ENCODE data around the gene S100A5. TPM values are rescaled to one million over a fixed set of nuclear protein-coding genes. Genes with fewer than 3 reads are reported as not detected.

Gene S100A5
- total RNA-seq, 2 donors from 2014 or later = not detected

- DNase-seq (ENCODE audit: low spot score) = peak; percentile 87
- intact Hi-C loops (cut with DNase I) = loop anchor here in 1 of 2 donors (5.0 kb wide), 1 partner anchor 138 kb away; no protein-coding TSS in a partner anchor
These were observed 50.3 kb downstream of the S100A5 start for GRCh38 chr1:153490272-153491051.

- intact Hi-C loops (cut with DNase I) = no loop called here
- DNase-seq (ENCODE audit: low spot score) = no peak
These were observed 52.0 kb downstream of the S100A5 start for GRCh38 chr1:153488731-153489130.

- intact Hi-C loops (cut with DNase I) = no loop called here
- DNase-seq (ENCODE audit: low spot score) = no peak
These were observed 53.0 kb downstream of the S100A5 start for GRCh38 chr1:153487707-153488106.

Other genes starting within 250 kb of the S100A5 start
- gene PGLYRP3, start 228.0 kb downstream of the S100A5 start, total RNA-seq = not detected
- gene PGLYRP4, start 192.1 kb downstream of the S100A5 start, total RNA-seq = not detected
- gene S100A9, start 183.1 kb downstream of the S100A5 start, total RNA-seq = 100 to 1,000 TPM; 158 to 525 TPM
- 10 to 100 TPM; 12.6 to 34.4 TPM for gene S100A12, start 165.3 kb downstream of the S100A5 start, total RNA-seq
- gene S100A8, start 149.9 kb downstream of the S100A5 start, total RNA-seq = 100 to 1,000 TPM; 123 to 360 TPM
- not detected for gene S100A7A, start 124.4 kb downstream of the S100A5 start, total RNA-seq
- gene S100A7, start 80.3 kb downstream of the S100A5 start, total RNA-seq = not detected
- gene S100A6, start 4.9 kb downstream of the S100A5 start, total RNA-seq = 1,000 to 10,000 TPM; 1,174 to 1,536 TPM
- gene S100A4, start 4.9 kb upstream of the S100A5 start, total RNA-seq = 100 to 1,000 TPM; 286 to 472 TPM
- 1 to 10 TPM; 4.1 to 8.3 TPM for gene S100A3, start 8.3 kb upstream of the S100A5 start, total RNA-seq
- 1 to 10 TPM; 1.5 to 3.5 TPM for gene S100A2, start 24.9 kb upstream of the S100A5 start, total RNA-seq
- gene S100A16, start 72.2 kb upstream of the S100A5 start, total RNA-seq = 10 to 100 TPM; 67.0 to 99.2 TPM
- not detected for gene S100A14, start 75.4 kb upstream of the S100A5 start, total RNA-seq
- gene S100A13, start 86.6 kb upstream of the S100A5 start, total RNA-seq = 100 to 1,000 TPM; 149 to 167 TPM
- 1 to 10 TPM in 1 of 2 donors, under 1 TPM in 1; 0.74 to 1.8 TPM for gene S100A1, start 87.5 kb upstream of the S100A5 start, total RNA-seq
- gene CHTOP, start 93.1 kb upstream of the S100A5 start, total RNA-seq = 10 to 100 TPM; 44.5 to 47.3 TPM
- 10 to 100 TPM; 30.3 to 31.2 TPM for gene SNAPIN, start 117.8 kb upstream of the S100A5 start, total RNA-seq
- gene ILF2, start 130.1 kb upstream of the S100A5 start, total RNA-seq = 10 to 100 TPM; 66.9 to 82.3 TPM
- 100 to 1,000 TPM; 107 to 119 TPM for gene NPR1, start 137.8 kb upstream of the S100A5 start, total RNA-seq
- gene INTS3, start 187.1 kb upstream of the S100A5 start, total RNA-seq = 10 to 100 TPM; 41.4 to 49.0 TPM
- gene SLC27A3, start 234.5 kb upstream of the S100A5 start, total RNA-seq = 10 to 100 TPM; 60.5 to 64.5 TPM